ENCODE results near the gene OR51G1.
"Not testable (repeated sequence)": the region's sequence is repeated elsewhere in the genome, so short reads cannot be mapped to it uniquely, and the experiment has no call there.

Gene OR51G1

GRCh38 chr11:4957396-4957795 lies 33.3 kb upstream of the OR51G1 start:
- no peaks in the 10 kb centered on the region for H3K9me2 ChIP-seq (replicated peaks; ENCODE audit: control insufficient read depth, low read length)
- TF ChIP-seq EZH2phosphoT487 (IDR thresholded peaks at IDR 0.05; ENCODE audit: borderline replicate concordance, low read length) (no peak), CTCF (IDR thresholded peaks at IDR 0.05; ENCODE audit: low read depth, low read length, poor library complexity, severe bottlenecking) (no peak)

GRCh38 chr11:4955613-4956012 lies 31.5 kb upstream of the OR51G1 start, which contains the start of gene OR51A2:
TSS of gene OR51A2 (minus strand) at chr11:4955713. CDS start at chr11:4955713, 0 bp downstream.
- H4K20me1 ChIP-seq (ENCODE audit: control insufficient read depth, insufficient read depth, low read depth, low read length); H3K4me2 ChIP-seq (ENCODE audit: low read length); H3F3A ChIP-seq (ENCODE audit: control insufficient read depth, insufficient read depth); H3K4me3 ChIP-seq (ENCODE audit: low read length); H3K9me3 ChIP-seq (ENCODE audit: control insufficient read depth, insufficient read depth, low read length); H3K27me3 ChIP-seq (ENCODE audit: control insufficient read depth, low read length); H3K79me2 ChIP-seq (ENCODE audit: control insufficient read depth, low read length); H3K27ac ChIP-seq (ENCODE audit: low read depth, low read length); H3K9me2 ChIP-seq (replicated peaks; ENCODE audit: control insufficient read depth, low read length); H3K4me1 ChIP-seq (ENCODE audit: control insufficient read depth, low read length); H3K36me3 ChIP-seq (ENCODE audit: control insufficient read depth, low read length): not testable (repeated sequence)

More at GRCh38 chr11:4957396-4957795, 33.3 kb upstream of the OR51G1 start:
- Histone ChIP-seq H3K4me3 (ENCODE audit: low read length) (no peak overlapping the region), H3K27me3 (ENCODE audit: control insufficient read depth, low read length) (no peaks in the 10 kb centered on the region), H3F3A (ENCODE audit: control insufficient read depth, insufficient read depth) (no peaks in the 10 kb centered on the region), H3K4me1 (ENCODE audit: control insufficient read depth, low read length) (no peaks in the 10 kb centered on the region), H3K4me2 (ENCODE audit: low read length) (no peak overlapping the region), H4K20me1 (ENCODE audit: control insufficient read depth, insufficient read depth, low read depth, low read length) (no peaks in the 10 kb centered on the region), H3K27ac (ENCODE audit: low read depth, low read length) (no peak overlapping the region), H3K9me3 (ENCODE audit: control insufficient read depth, insufficient read depth, low read length) (no peaks in the 10 kb centered on the region), H3K36me3 (ENCODE audit: control insufficient read depth, low read length) (no peaks in the 10 kb centered on the region), H3K79me2 (ENCODE audit: control insufficient read depth, low read length) (no peaks in the 10 kb centered on the region)

DNA sequence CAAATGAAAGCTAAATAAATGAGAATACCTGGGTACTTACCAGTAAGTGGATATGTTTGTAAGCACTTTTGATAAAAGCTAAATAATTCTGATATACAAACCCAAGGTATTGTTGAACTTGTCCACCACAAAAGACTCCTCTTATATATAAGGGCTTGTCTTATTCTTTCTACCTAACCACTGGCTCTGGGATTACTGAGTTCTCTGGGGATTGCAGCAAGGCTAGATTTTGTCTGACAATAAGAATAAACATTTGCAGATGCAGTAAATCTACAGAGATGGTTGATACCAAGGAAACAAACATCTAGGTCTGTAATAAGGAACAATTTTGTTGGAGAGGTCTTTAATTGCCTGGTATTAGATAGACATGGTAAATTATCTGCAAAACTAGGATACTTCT lies 23.4 kb upstream of the OR51G1 start, which contains the start of gene OR51A4:
Gene OR51A4 (minus strand): TSS at position 101 of the 400 bp plus-strand sequence. CDS start 505 bp downstream, outside the sequence.
- no peaks in the 10 kb centered on the region for H3K4me1 ChIP-seq (ENCODE audit: control insufficient read depth, low read length)
- no peaks in the 10 kb centered on the region for H3F3A ChIP-seq (ENCODE audit: control insufficient read depth, insufficient read depth)
- no peaks in the 10 kb centered on the region for H3K27me3 ChIP-seq (ENCODE audit: control insufficient read depth, low read length)
- no peak within 1 kb of the TSS for H3K27ac ChIP-seq (ENCODE audit: low read depth, low read length)
- no peaks in the 10 kb centered on the region for H4K20me1 ChIP-seq (ENCODE audit: control insufficient read depth, insufficient read depth, low read depth, low read length)
- H3K9me3 ChIP-seq (ENCODE audit: control insufficient read depth, insufficient read depth, low read length), result no peaks in the 10 kb centered on the region
- H3K4me2 ChIP-seq (ENCODE audit: low read length), result no peak within 1 kb of the TSS
- no peak within 1 kb of the TSS for H3K4me3 ChIP-seq (ENCODE audit: low read length)
- TF ChIP-seq EZH2phosphoT487 (IDR thresholded peaks at IDR 0.05; ENCODE audit: borderline replicate concordance, low read length) (no peak), CTCF (IDR thresholded peaks at IDR 0.05; ENCODE audit: low read depth, low read length, poor library complexity, severe bottlenecking) (no peak)
- H3K36me3 ChIP-seq (ENCODE audit: control insufficient read depth, low read length), result no peaks in the 10 kb centered on the region
- no peaks in the 10 kb centered on the region for H3K9me2 ChIP-seq (replicated peaks; ENCODE audit: control insufficient read depth, low read length)
- H3K79me2 ChIP-seq (ENCODE audit: control insufficient read depth, low read length), result no peaks in the 10 kb centered on the region

- Histone ChIP-seq H3K9me2 (replicated peaks; ENCODE audit: control insufficient read depth, low read length) (no peaks in the 10 kb centered on the region), H3K4me2 (ENCODE audit: low read length) (no peak overlapping the region), H3K9me3 (ENCODE audit: control insufficient read depth, insufficient read depth, low read length) (no peaks in the 10 kb centered on the region), H3K4me1 (ENCODE audit: control insufficient read depth, low read length) (no peaks in the 10 kb centered on the region), H3K27ac (ENCODE audit: low read depth, low read length) (no peak overlapping the region), H3K4me3 (ENCODE audit: low read length) (no peak overlapping the region), H3K36me3 (ENCODE audit: control insufficient read depth, low read length) (no peaks in the 10 kb centered on the region), H3K27me3 (ENCODE audit: control insufficient read depth, low read length) (no peaks in the 10 kb centered on the region), H4K20me1 (ENCODE audit: control insufficient read depth, insufficient read depth, low read depth, low read length) (no peaks in the 10 kb centered on the region), H3F3A (ENCODE audit: control insufficient read depth, insufficient read depth) (no peaks in the 10 kb centered on the region), H3K79me2 (ENCODE audit: control insufficient read depth, low read length) (no peaks in the 10 kb centered on the region)
- no peak for TF ChIP-seq EZH2phosphoT487 (IDR thresholded peaks at IDR 0.05; ENCODE audit: borderline replicate concordance, low read length)
- no peak for TF ChIP-seq CTCF (IDR thresholded peaks at IDR 0.05; ENCODE audit: low read depth, low read length, poor library complexity, severe bottlenecking)
Measured at GRCh38 chr11:4936745-4937144, 12.6 kb upstream of the OR51G1 start.

Data from DOHH2 (cell line).